Measurements from ENCODE around the gene RFWD3.

RFWD3 gene

DNA sequence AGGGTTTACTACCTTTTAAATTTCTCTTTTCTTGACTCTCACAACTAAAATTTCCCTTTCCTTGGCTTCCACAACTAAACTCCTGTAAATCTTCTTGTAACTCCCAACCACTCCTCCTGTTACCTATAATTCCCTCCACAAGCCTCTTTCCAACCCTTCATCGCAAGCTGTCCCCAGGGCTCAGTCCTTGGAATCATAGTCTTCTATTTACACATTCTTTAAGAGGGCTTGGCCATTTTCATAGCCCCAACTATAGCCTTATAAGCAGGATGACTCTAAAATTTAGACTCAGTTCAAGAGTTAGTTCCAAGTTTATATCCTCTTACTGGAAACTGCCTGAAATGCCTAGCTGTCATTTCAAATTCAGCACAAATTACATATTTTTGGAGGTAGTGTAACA, 83.7 kb downstream of the RFWD3 start:
- FAIRE-seq, result no peak
- DNase-seq (ENCODE audit: low spot score), result no peak

DNA sequence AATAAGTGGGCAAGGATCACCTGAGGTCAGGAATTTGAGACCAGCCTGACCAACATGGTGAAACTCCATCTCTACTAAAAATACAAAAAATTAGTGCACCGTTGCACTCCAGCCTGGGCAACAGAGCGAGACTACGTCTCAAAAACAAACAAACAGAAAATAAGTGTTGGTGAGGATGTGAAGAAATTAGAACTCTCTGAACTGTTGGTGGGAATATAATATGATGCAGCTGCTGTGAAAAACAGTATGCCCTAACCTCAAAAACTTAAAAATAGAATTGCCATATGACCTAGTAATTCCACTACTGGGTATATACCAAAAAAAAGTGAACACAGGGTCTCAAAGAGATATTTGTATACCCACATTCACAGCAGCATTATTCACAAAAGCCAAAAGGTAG, 85.8 kb downstream of the RFWD3 start:
- FAIRE-seq (no peak), DNase-seq (ENCODE audit: low spot score) (no peak)

GRCh38 chr16:74578838-74579237, 87.8 kb downstream of the RFWD3 start:
- FAIRE-seq, result no peak
- no peak for DNase-seq (ENCODE audit: low spot score)

DNA sequence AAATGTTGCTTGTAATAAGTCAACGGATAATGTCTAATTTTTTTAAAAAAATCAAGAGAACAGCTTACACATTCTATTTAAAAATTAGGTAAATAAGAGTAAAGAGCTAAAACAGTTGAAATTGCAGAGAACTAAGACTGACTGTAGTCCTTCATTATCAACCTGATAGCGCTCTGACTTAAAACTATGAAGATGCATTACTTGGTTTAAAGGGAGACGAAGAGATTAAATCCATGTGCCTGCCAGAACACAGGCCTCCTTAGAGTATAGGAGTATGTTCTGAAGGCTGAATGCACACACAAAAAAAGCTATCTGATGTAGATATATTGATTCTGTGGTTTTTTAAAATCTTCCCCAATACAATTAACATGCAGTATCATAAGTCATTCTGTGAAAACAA, 88.2 kb downstream of the RFWD3 start:
- FAIRE-seq (no peak), DNase-seq (ENCODE audit: low spot score) (no peak)

- no peak for FAIRE-seq
- DNase-seq (ENCODE audit: low spot score), result peak; percentile 12
These were observed 88.8 kb downstream of the RFWD3 start for GRCh38 chr16:74577882-74578366.

- DNase-seq (ENCODE audit: low spot score), result no peak
- FAIRE-seq, result no peak
These were observed 90.7 kb downstream of the RFWD3 start for GRCh38 chr16:74575807-74576643.

GRCh38 chr16:74575175-74575806, 91.4 kb downstream of the RFWD3 start:
- FAIRE-seq (no peak), DNase-seq (ENCODE audit: low spot score) (no peak)

DNA sequence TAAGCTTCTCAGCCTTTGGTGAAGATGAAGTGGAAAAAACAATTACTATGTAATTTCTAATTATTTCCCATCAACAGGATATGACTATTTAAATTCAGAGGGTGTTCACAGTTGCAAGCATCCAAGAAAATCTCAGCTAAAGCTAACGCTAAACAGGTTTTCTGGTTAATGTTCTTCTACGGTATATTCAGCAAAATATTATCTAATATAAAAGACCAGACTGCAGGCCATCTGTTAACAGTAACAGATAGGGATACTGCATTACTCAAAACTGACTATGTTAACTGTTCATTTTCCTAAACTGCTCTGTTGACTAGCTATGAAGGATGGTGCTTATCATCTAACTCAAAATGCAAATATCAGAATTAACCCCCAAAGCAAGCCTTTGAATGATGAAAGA, 92.5 kb downstream of the RFWD3 start:
- DNase-seq (ENCODE audit: low spot score), result no peak
- no peak for FAIRE-seq

- FAIRE-seq (no peak), DNase-seq (ENCODE audit: low spot score) (no peak)
These were observed 93.1 kb downstream of the RFWD3 start for GRCh38 chr16:74573622-74574021.
